HL-60 (cell line): ENCODE data around the gene TSC2.

Experiments used
- CTCF ChIP-seq: IDR thresholded peaks from one replicate; pipeline ENCODE4 v1.5.1; 2011; ENCODE audit warnings: low read length, control low read depth, inconsistent platforms; ENCODE audit not compliant: insufficient read depth
- GABPA ChIP-seq: IDR thresholded peaks from 2 replicates; pipeline ENCODE4 v1.6.1; 2012; ENCODE audit warnings: low read depth
- POLR2AphosphoS5 ChIP-seq: IDR thresholded peaks from 2 replicates; pipeline ENCODE4 v1.6.1; 2012; ENCODE audit warnings: low read depth
- REST ChIP-seq: IDR thresholded peaks from 2 replicates; pipeline ENCODE4 v1.6.1; 2012; ENCODE audit warnings: low read depth; ENCODE audit not compliant: insufficient replicate concordance

- TF ChIP-seq CTCF (no peak), POLR2AphosphoS5 (no peak), GABPA (no peak), REST (no peak)
These were observed 1.6 kb upstream of the TSC2 start for GRCh38 chr16:2045965-2046892.
